Testis (tissue), 2 donors: ENCODE results near the gene C2orf76.

ENCODE experiments used
- CTCF ChIP-seq, 3 experiments: fragments of 450-650 bp in 2 of 3; fragments of 200-600 bp in 1 of 3; sonication (generic) in 1 of 3; IDR thresholded peaks; one replicate each; pipeline ENCODE4 v1.5.1; 2016 to 2019; ENCODE audit warnings: antibody characterized with exemption in 3 of 3, mild to moderate bottlenecking in 2 of 3, moderate library complexity in 1 of 3
- POLR2A ChIP-seq: fragments of 450-650 bp; IDR thresholded peaks from one replicate; pipeline ENCODE4 v1.6.1; 2017; ENCODE audit warnings: antibody characterized with exemption, mild to moderate bottlenecking, moderate library complexity

- TF ChIP-seq POLR2A (no peak), CTCF (IDR thresholded peaks at IDR 0.05) (no peak)
These were observed 109.4 kb downstream of the C2orf76 start for GRCh38 chr2:119257198-119257597.
